Panc1 (cell line): ENCODE results near the gene MAST4. TPM values are rescaled to one million over a fixed set of nuclear protein-coding genes. Genes with fewer than 3 reads are reported as not detected.

ENCODE experiments used
- ATAC-seq: fragments of 200-7000 bp; cut with Tn5 transposase; 2 replicates; pipeline ENCODE4 v1.9.1; 2020; ENCODE audit warnings: mild to moderate bottlenecking, moderate library complexity
- BruUV-seq: library from RNA; stranded (reverse); fragments of 400-500 nt; replicated peaks from 2 replicates; lab custom pipeline; 2021; lab: Mats Ljungman, UMichigan
- CTCF ChIA-PET: fragments of 300-600 bp; sonication (Branson Sonifier 250); formaldehyde crosslinking; loops from one replicate; lab custom pipeline; 2022; ENCODE audit warnings: antibody characterized with exemption; lab: Charles Lee
- POLR2A ChIA-PET: fragments of 300-600 bp; sonication (Branson Sonifier 250); formaldehyde crosslinking; loops from one replicate; lab custom pipeline; 2022; ENCODE audit warnings: antibody characterized with exemption; lab: Charles Lee
- DNase-seq: peaks from one replicate; pipeline ENCODE4 v3.0.0-alpha.2; 2010; ENCODE audit warnings: low read depth, low spot score
- H3K27ac ChIP-seq: 2 replicates; pipeline ENCODE4 v1.5.1; 2011; ENCODE audit warnings: mild to moderate bottlenecking, low read length, inconsistent platforms
- H3K27me3 ChIP-seq: fragments of 200-500 bp; sonication (Bioruptor generic); 2 replicates; pipeline ENCODE4 v1.6.0; 2014; ENCODE audit warnings: low read length, inconsistent platforms; ENCODE audit not compliant: control insufficient read depth, insufficient read depth
- H3K36me3 ChIP-seq: fragments of 200-500 bp; sonication (Bioruptor generic); 2 replicates; pipeline ENCODE4 v1.5.1; 2014; ENCODE audit warnings: inconsistent platforms, mild to moderate bottlenecking, low read length, moderate library complexity; ENCODE audit not compliant: control insufficient read depth, insufficient read depth
- H3K4me1 ChIP-seq: 2 replicates; pipeline ENCODE4 v1.5.1; 2011; ENCODE audit warnings: inconsistent platforms, mild to moderate bottlenecking, low read length, moderate library complexity; ENCODE audit not compliant: control insufficient read depth, insufficient read depth
- H3K4me3 ChIP-seq, 2 experiments: 2 replicates each; pipeline ENCODE4 v1.5.1; 2011 to 2012; ENCODE audit warnings: low read depth in 2 of 2, low read length in 2 of 2, mild to moderate bottlenecking in 2 of 2, inconsistent platforms in 1 of 2, moderate library complexity in 1 of 2
- H3K9me3 ChIP-seq: fragments of 200-500 bp; sonication (Bioruptor generic); 2 replicates; pipeline ENCODE4 v1.5.1; 2014; ENCODE audit warnings: low read depth, mild to moderate bottlenecking, inconsistent platforms, low read length, moderate library complexity; ENCODE audit not compliant: control insufficient read depth, insufficient read depth
- CTCF ChIP-seq: fragments of 450-650 bp; IDR thresholded peaks from 2 replicates; pipeline ENCODE4 v1.5.1; 2017; ENCODE audit warnings: mild to moderate bottlenecking
- POLR2AphosphoS5 ChIP-seq: IDR thresholded peaks from 2 replicates; pipeline ENCODE4 v1.6.1; 2012; ENCODE audit warnings: mild to moderate bottlenecking, low read depth, low read length, moderate library complexity
- REST ChIP-seq, 2 experiments: IDR thresholded peaks; 2 replicates each; pipeline ENCODE4 v1.6.1; 2011 to 2012; ENCODE audit warnings: low read depth in 2 of 2, control low read depth in 1 of 2, low read length in 1 of 2, mild to moderate bottlenecking in 1 of 2, moderate library complexity in 1 of 2; ENCODE audit not compliant: insufficient read depth in 1 of 2
- SIN3A ChIP-seq: IDR thresholded peaks from 2 replicates; pipeline ENCODE4 v1.6.1; 2012; ENCODE audit warnings: low read depth, mild to moderate bottlenecking, low read length, moderate library complexity, borderline replicate concordance; ENCODE audit not compliant: insufficient read depth
- TCF7L2 ChIP-seq: IDR thresholded peaks from 2 replicates; pipeline ENCODE4 v1.6.1; 2011; ENCODE audit warnings: mild to moderate bottlenecking, low read depth, low read length, inconsistent platforms
- in situ Hi-C: cut with HindIII; loops from 2 replicates; pipeline ENCODE4 v1.10.0; 2016; ENCODE audit warnings: low sequenced_read_pairs, low pct_unique_long_range_greater_than_20kb
- intact Hi-C: fragments of 100-400 bp; cut with micrococcal nuclease; formaldehyde crosslinking; loops from one replicate; pipeline ENCODE4 v1.10.0; 2022; ENCODE audit not compliant: unreplicated experiment
- total RNA-seq: library from RNA; stranded (reverse); gene quantifications from one replicate; pipeline ENCODE4 v1.2.1, GENCODE V29; 2021; ENCODE audit not compliant: unreplicated experiment

Gene MAST4
- total RNA-seq, 1 experiment from 2014 or later, result 1.8 TPM

DNA sequence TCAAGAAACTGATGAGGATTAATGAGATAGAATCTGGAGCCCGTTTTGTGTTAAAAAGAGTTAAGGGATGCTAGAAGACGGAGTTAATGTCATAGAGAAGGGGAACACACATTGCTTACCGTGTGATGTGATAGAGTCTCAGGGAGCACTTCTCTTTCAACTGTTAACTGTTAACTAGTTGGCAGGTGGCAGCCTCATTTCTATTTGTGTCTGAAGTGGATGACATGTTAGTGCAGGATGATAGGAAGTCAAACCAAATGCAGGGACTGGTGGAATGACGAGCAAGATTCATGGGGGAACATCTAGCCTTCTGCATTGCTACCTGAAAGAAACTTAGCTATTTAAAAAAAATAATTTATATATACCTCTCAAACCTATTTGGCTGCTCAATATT lies 222.7 kb downstream of the MAST4 start:
- in situ Hi-C loops, result no loop called here
- no TSS peak for BruUV-seq
- DNase-seq (no peak), ATAC-seq (no peak)
- POLR2A ChIA-PET, result no interaction called here
- TF ChIP-seq CTCF (no peak), POLR2AphosphoS5 (no peak), REST (IDR thresholded peaks at IDR 0.05; ENCODE audit: insufficient read depth in 1 of 2, low read depth in 2 of 2, low read length in 1 of 2) (no peak)
- H3K36me3 ChIP-seq, result no peaks in the 10 kb centered on the region; the same call in 1 of the 2 replicates
- H3K9me3 ChIP-seq, result no peaks in the 10 kb centered on the region
- no peaks in the 10 kb centered on the region for H3K27me3 ChIP-seq
- H3K4me3 ChIP-seq, result no peak overlapping the region
- intact Hi-C loops, result loop anchor here (10.0 kb wide), 2 partner anchors 336 to 386 kb away; no protein-coding TSS in a partner anchor
- CTCF ChIA-PET, result no interaction called here
- H3K4me1 ChIP-seq, result no peaks in the 10 kb centered on the region
- H3K27ac ChIP-seq, result no peak overlapping the region

GRCh38 chr5:66820630-66821207 lies 224.5 kb downstream of the MAST4 start:
- CTCF ChIA-PET, result no interaction called here
- no peaks in the 10 kb centered on the region; the same call in 1 of the 2 replicates for H3K36me3 ChIP-seq
- no peak for TF ChIP-seq SIN3A
- TF ChIP-seq REST (IDR thresholded peaks at IDR 0.05; ENCODE audit: insufficient read depth in 1 of 2, low read depth in 2 of 2, low read length in 1 of 2), result no peak
- TF ChIP-seq POLR2AphosphoS5, result no peak
- no peak for TF ChIP-seq CTCF
- TF ChIP-seq TCF7L2, result no peak
- intact Hi-C loops (no loop called here), in situ Hi-C loops (no loop called here)
- POLR2A ChIA-PET, result no interaction called here
- no peak overlapping the region for H3K27ac ChIP-seq
- ATAC-seq, result no peak
- no peaks in the 10 kb centered on the region for H3K4me1 ChIP-seq
- H3K4me3 ChIP-seq, result no peak overlapping the region
- H3K27me3 ChIP-seq, result no peaks in the 10 kb centered on the region
- no TSS peak for BruUV-seq
- no peaks in the 10 kb centered on the region for H3K9me3 ChIP-seq
- DNase-seq, result no peak
